HCT116 (cell line): Measurements from ENCODE around the gene PTPN13.
"Not testable (repeated sequence)": the region's sequence is repeated elsewhere in the genome, so short reads cannot be mapped to it uniquely, and the experiment has no call there.

Source experiments
- CEBPB ChIP-seq: IDR thresholded peaks from 2 replicates; pipeline ENCODE4 v1.6.1; 2012; ENCODE audit warnings: low read depth
- FOSL1 ChIP-seq: IDR thresholded peaks from 2 replicates; pipeline ENCODE4 v1.6.1; 2012; ENCODE audit warnings: low read depth
- POLR2A ChIP-seq: IDR thresholded peaks from 2 replicates; pipeline ENCODE4 v1.7.0; 2011; ENCODE audit warnings: borderline replicate concordance; ENCODE audit not compliant: insufficient read depth, insufficient read length; ENCODE audit errors: extremely low read depth
- RAD21 ChIP-seq: IDR thresholded peaks from 2 replicates; pipeline ENCODE4 v1.6.1; 2012; ENCODE audit warnings: low read depth, mild to moderate bottlenecking
- SP1 ChIP-seq: IDR thresholded peaks from 2 replicates; pipeline ENCODE4 v1.6.1; 2012; ENCODE audit warnings: low read depth
- TCF7L2 ChIP-seq: IDR thresholded peaks from 2 replicates; pipeline ENCODE4 v1.7.0; 2011; ENCODE audit warnings: borderline replicate concordance, inconsistent platforms; ENCODE audit not compliant: insufficient read depth, insufficient read length; ENCODE audit errors: extremely low read depth
- TF ChIP-seq, protein P1 (sequence below): IDR thresholded peaks from 2 replicates; pipeline ENCODE4 v1.6.1; 2012; ENCODE audit warnings: low read depth
- TF ChIP-seq, protein P2 (sequence below), 3 experiments: fragments of 200-600 bp in 1 of 3; sonication (generic) in 1 of 3; IDR thresholded peaks in 2 of 3; conservative IDR thresholded peaks in 1 of 3; 2 replicates each; pipeline ENCODE4 v1.5.1; 2012 to 2017; ENCODE audit warnings: low read depth in 2 of 3, low read length in 2 of 3, antibody characterized with exemption in 1 of 3, borderline replicate concordance in 1 of 3, control low read depth in 1 of 3, mild to moderate bottlenecking in 1 of 3, mixed read lengths in 1 of 3, mixed run types in 1 of 3, moderate library complexity in 1 of 3; ENCODE audit not compliant: insufficient read depth in 1 of 3

DNA sequence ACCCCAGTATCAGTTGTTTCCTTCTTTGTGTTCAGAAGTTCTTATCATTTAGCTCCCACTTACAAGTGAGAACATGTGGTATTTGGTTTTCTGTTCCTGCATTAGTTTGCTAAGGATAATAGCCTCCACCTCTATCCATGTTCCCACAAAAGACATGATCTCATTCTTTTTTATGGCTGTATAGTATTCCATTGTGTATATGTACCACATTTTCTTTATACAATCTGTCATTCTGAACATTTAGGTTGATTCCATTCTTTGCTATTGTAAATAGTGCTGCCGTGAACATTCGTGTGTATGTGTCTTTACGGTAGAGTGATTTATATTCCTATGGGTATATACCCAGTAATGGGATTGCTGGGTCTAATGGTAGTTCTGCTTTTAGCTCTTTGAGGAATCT, 125.0 kb downstream of the PTPN13 start:
- not testable (repeated sequence) for TF ChIP-seq POLR2A, SP1, RAD21, TCF7L2, FOSL1, CEBPB
- TF ChIP-seq, protein P1, sequence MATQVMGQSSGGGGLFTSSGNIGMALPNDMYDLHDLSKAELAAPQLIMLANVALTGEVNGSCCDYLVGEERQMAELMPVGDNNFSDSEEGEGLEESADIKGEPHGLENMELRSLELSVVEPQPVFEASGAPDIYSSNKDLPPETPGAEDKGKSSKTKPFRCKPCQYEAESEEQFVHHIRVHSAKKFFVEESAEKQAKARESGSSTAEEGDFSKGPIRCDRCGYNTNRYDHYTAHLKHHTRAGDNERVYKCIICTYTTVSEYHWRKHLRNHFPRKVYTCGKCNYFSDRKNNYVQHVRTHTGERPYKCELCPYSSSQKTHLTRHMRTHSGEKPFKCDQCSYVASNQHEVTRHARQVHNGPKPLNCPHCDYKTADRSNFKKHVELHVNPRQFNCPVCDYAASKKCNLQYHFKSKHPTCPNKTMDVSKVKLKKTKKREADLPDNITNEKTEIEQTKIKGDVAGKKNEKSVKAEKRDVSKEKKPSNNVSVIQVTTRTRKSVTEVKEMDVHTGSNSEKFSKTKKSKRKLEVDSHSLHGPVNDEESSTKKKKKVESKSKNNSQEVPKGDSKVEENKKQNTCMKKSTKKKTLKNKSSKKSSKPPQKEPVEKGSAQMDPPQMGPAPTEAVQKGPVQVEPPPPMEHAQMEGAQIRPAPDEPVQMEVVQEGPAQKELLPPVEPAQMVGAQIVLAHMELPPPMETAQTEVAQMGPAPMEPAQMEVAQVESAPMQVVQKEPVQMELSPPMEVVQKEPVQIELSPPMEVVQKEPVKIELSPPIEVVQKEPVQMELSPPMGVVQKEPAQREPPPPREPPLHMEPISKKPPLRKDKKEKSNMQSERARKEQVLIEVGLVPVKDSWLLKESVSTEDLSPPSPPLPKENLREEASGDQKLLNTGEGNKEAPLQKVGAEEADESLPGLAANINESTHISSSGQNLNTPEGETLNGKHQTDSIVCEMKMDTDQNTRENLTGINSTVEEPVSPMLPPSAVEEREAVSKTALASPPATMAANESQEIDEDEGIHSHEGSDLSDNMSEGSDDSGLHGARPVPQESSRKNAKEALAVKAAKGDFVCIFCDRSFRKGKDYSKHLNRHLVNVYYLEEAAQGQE: not testable (repeated sequence)
- TF ChIP-seq, protein P2, sequence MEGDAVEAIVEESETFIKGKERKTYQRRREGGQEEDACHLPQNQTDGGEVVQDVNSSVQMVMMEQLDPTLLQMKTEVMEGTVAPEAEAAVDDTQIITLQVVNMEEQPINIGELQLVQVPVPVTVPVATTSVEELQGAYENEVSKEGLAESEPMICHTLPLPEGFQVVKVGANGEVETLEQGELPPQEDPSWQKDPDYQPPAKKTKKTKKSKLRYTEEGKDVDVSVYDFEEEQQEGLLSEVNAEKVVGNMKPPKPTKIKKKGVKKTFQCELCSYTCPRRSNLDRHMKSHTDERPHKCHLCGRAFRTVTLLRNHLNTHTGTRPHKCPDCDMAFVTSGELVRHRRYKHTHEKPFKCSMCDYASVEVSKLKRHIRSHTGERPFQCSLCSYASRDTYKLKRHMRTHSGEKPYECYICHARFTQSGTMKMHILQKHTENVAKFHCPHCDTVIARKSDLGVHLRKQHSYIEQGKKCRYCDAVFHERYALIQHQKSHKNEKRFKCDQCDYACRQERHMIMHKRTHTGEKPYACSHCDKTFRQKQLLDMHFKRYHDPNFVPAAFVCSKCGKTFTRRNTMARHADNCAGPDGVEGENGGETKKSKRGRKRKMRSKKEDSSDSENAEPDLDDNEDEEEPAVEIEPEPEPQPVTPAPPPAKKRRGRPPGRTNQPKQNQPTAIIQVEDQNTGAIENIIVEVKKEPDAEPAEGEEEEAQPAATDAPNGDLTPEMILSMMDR (IDR thresholded peaks at IDR 0.05 in 2 of 3, conservative IDR thresholded peaks at IDR 0.05 in 1 of 3; ENCODE audit: borderline replicate concordance in 1 of 3, insufficient read depth in 1 of 3, low read depth in 2 of 3, low read length in 2 of 3): not testable (repeated sequence)
